Measurements from ENCODE around the gene RGS3.
A peak's percentile ranks its signal among the peaks of the same experiment; 100 is the strongest.

The RGS3 gene

GRCh38 chr9:113530942-113531341 lies 67.4 kb downstream of the RGS3 start:
- no peak overlapping the region for H3K4me2 ChIP-seq (ENCODE audit: low read length, poor library complexity, severe bottlenecking)
- H3K14ac ChIP-seq (ENCODE audit: low read length in 2 of 2) = no peak overlapping the region
- H3K4me3 ChIP-seq (ENCODE audit: insufficient read depth in 1 of 2, low read depth in 1 of 2, low read length in 2 of 2) = no peak overlapping the region
- H3K4me1 ChIP-seq (ENCODE audit: control insufficient read depth, insufficient read depth, low read depth, low read length) = no peaks in the 10 kb centered on the region
- H2AFZ ChIP-seq (ENCODE audit: low read depth, low read length) = no peak overlapping the region
- WGBS = 100% methylated on average over 1 of the region's 1 CpG
- no peak overlapping the region for H4K91ac ChIP-seq (ENCODE audit: low read length)
- H3K4ac ChIP-seq (ENCODE audit: low read depth in 1 of 2, low read length in 2 of 2) = no peak overlapping the region
- H3K27me3 ChIP-seq (ENCODE audit: control insufficient read depth in 1 of 2, insufficient read depth in 1 of 2, low read length in 2 of 2) = peaks cover 0 to 48% of the 10 kb centered on the region in 2 experiments
- H2BK5ac ChIP-seq (ENCODE audit: low read depth, low read length, poor library complexity, severe bottlenecking) = no peak overlapping the region
- H3K27ac ChIP-seq (ENCODE audit: low read length, poor library complexity, severe bottlenecking) = no peak overlapping the region
- H2BK12ac ChIP-seq (ENCODE audit: low read length in 2 of 2) = no peak overlapping the region
- no peak overlapping the region for H3K9ac ChIP-seq (ENCODE audit: low read length)
- DNase-seq = no peak
- no peak overlapping the region for H2AK5ac ChIP-seq (ENCODE audit: low read length, severe bottlenecking)
- peaks cover 0 to 26% of the 10 kb centered on the region in 2 experiments for H3K36me3 ChIP-seq (ENCODE audit: control insufficient read depth in 1 of 2, insufficient read depth in 2 of 2, low read depth in 1 of 2, low read length in 2 of 2)
- no peaks in the 10 kb centered on the region for H3K9me3 ChIP-seq (ENCODE audit: control insufficient read depth, low read length)
- no peak overlapping the region for H4K8ac ChIP-seq (ENCODE audit: low read length)
- H3K79me1 ChIP-seq (replicated peaks; ENCODE audit: low read length, poor library complexity, severe bottlenecking) = peaks cover 4% of the 10 kb centered on the region
- no peak overlapping the region for H2BK120ac ChIP-seq (ENCODE audit: low read depth, low read length)
- H3K18ac ChIP-seq (ENCODE audit: low read depth in 1 of 2, low read length in 2 of 2) = no peak overlapping the region
- no peak overlapping the region for H2BK15ac ChIP-seq (ENCODE audit: low read depth, poor library complexity, severe bottlenecking)
- no peak overlapping the region for H3K23ac ChIP-seq (ENCODE audit: low read length in 2 of 2)

GRCh38 chr9:113531919-113532808 lies 68.6 kb downstream of the RGS3 start:
- Histone ChIP-seq H3K4me2 (ENCODE audit: low read length, poor library complexity, severe bottlenecking) (no peak overlapping the region), H3K9me3 (ENCODE audit: control insufficient read depth, low read length) (no peaks in the 10 kb centered on the region), H3K79me1 (replicated peaks; ENCODE audit: low read length, poor library complexity, severe bottlenecking) (peaks cover 4% of the 10 kb centered on the region), H3K14ac (ENCODE audit: low read length in 2 of 2) (no peak overlapping the region), H4K91ac (ENCODE audit: low read length) (no peak overlapping the region), H3K4me1 (ENCODE audit: control insufficient read depth, insufficient read depth, low read depth, low read length) (peaks cover 6% of the 10 kb centered on the region), H2AK5ac (ENCODE audit: low read length, severe bottlenecking) (no peak overlapping the region), H2BK15ac (ENCODE audit: low read depth, poor library complexity, severe bottlenecking) (no peak overlapping the region), H3K36me3 (ENCODE audit: control insufficient read depth in 1 of 2, insufficient read depth in 2 of 2, low read depth in 1 of 2, low read length in 2 of 2) (peaks cover 0 to 31% of the 10 kb centered on the region in 2 experiments), H4K8ac (ENCODE audit: low read length) (no peak overlapping the region), H2BK120ac (ENCODE audit: low read depth, low read length) (no peak overlapping the region), H3K27me3 (ENCODE audit: control insufficient read depth in 1 of 2, insufficient read depth in 1 of 2, low read length in 2 of 2) (peaks cover 0 to 46% of the 10 kb centered on the region in 2 experiments), H2BK5ac (ENCODE audit: low read depth, low read length, poor library complexity, severe bottlenecking) (no peak overlapping the region), H2AFZ (ENCODE audit: low read depth, low read length) (no peak overlapping the region), H3K23ac (ENCODE audit: low read length in 2 of 2) (no peak overlapping the region), H2BK12ac (ENCODE audit: low read length in 2 of 2) (no peak overlapping the region), H3K18ac (ENCODE audit: low read depth in 1 of 2, low read length in 2 of 2) (no peak overlapping the region), H3K4me3 (ENCODE audit: insufficient read depth in 1 of 2, low read depth in 1 of 2, low read length in 2 of 2) (no peak overlapping the region), H3K9ac (ENCODE audit: low read length) (no peak overlapping the region), H3K27ac (ENCODE audit: low read length, poor library complexity, severe bottlenecking) (no peak overlapping the region), H3K4ac (ENCODE audit: low read depth in 1 of 2, low read length in 2 of 2) (no peak overlapping the region)
- DNase-seq = no peak
- WGBS = 94% methylated on average over 7 of the region's 7 CpGs

GRCh38 chr9:113532809-113533190 lies 69.3 kb downstream of the RGS3 start:
- Histone ChIP-seq H4K8ac (ENCODE audit: low read length) (no peak overlapping the region), H3K79me1 (replicated peaks; ENCODE audit: low read length, poor library complexity, severe bottlenecking) (peaks cover 4% of the 10 kb centered on the region), H2BK15ac (ENCODE audit: low read depth, poor library complexity, severe bottlenecking) (no peak overlapping the region), H2BK12ac (ENCODE audit: low read length in 2 of 2) (no peak overlapping the region), H3K14ac (ENCODE audit: low read length in 2 of 2) (no peak overlapping the region), H3K27ac (ENCODE audit: low read length, poor library complexity, severe bottlenecking) (no peak overlapping the region), H2BK5ac (ENCODE audit: low read depth, low read length, poor library complexity, severe bottlenecking) (no peak overlapping the region), H4K91ac (ENCODE audit: low read length) (no peak overlapping the region), H3K18ac (ENCODE audit: low read depth in 1 of 2, low read length in 2 of 2) (no peak overlapping the region), H2AK5ac (ENCODE audit: low read length, severe bottlenecking) (no peak overlapping the region), H3K27me3 (ENCODE audit: control insufficient read depth in 1 of 2, insufficient read depth in 1 of 2, low read length in 2 of 2) (peaks cover 0 to 40% of the 10 kb centered on the region in 2 experiments), H2AFZ (ENCODE audit: low read depth, low read length) (no peak overlapping the region), H2BK120ac (ENCODE audit: low read depth, low read length) (no peak overlapping the region), H3K9me3 (ENCODE audit: control insufficient read depth, low read length) (no peaks in the 10 kb centered on the region), H3K4me3 (ENCODE audit: insufficient read depth in 1 of 2, low read depth in 1 of 2, low read length in 2 of 2) (no peak overlapping the region), H3K4ac (ENCODE audit: low read depth in 1 of 2, low read length in 2 of 2) (no peak overlapping the region), H3K23ac (ENCODE audit: low read length in 2 of 2) (no peak overlapping the region), H3K4me1 (ENCODE audit: control insufficient read depth, insufficient read depth, low read depth, low read length) (peaks cover 9% of the 10 kb centered on the region), H3K9ac (ENCODE audit: low read length) (no peak overlapping the region), H3K36me3 (ENCODE audit: control insufficient read depth in 1 of 2, insufficient read depth in 2 of 2, low read depth in 1 of 2, low read length in 2 of 2) (peaks cover 0 to 32% of the 10 kb centered on the region in 2 experiments), H3K4me2 (ENCODE audit: low read length, poor library complexity, severe bottlenecking) (no peak overlapping the region)
- whole genome bisulfite sequencing = 95% methylated on average over 3 of the region's 3 CpGs
- DNase-seq = no peak

GRCh38 chr9:113533335-113534225 lies 70.1 kb downstream of the RGS3 start:
- peaks cover 0 to 32% of the 10 kb centered on the region in 2 experiments for H3K36me3 ChIP-seq (ENCODE audit: control insufficient read depth in 1 of 2, insufficient read depth in 2 of 2, low read depth in 1 of 2, low read length in 2 of 2)

More at GRCh38 chr9:113533335-113534225, 70.1 kb downstream of the RGS3 start:
- DNase-seq = no peak
- Histone ChIP-seq H4K8ac (ENCODE audit: low read length) (no peak overlapping the region), H2BK15ac (ENCODE audit: low read depth, poor library complexity, severe bottlenecking) (no peak overlapping the region), H2BK120ac (ENCODE audit: low read depth, low read length) (no peak overlapping the region), H3K9ac (ENCODE audit: low read length) (no peak overlapping the region), H3K18ac (ENCODE audit: low read depth in 1 of 2, low read length in 2 of 2) (no peak overlapping the region), H3K4ac (ENCODE audit: low read depth in 1 of 2, low read length in 2 of 2) (no peak overlapping the region), H3K27me3 (ENCODE audit: control insufficient read depth in 1 of 2, insufficient read depth in 1 of 2, low read length in 2 of 2) (peaks cover 0 to 32% of the 10 kb centered on the region in 2 experiments), H2AK5ac (ENCODE audit: low read length, severe bottlenecking) (peak overlapping the region; percentile 40), H3K4me1 (ENCODE audit: control insufficient read depth, insufficient read depth, low read depth, low read length) (peaks cover 9% of the 10 kb centered on the region), H3K9me3 (ENCODE audit: control insufficient read depth, low read length) (no peaks in the 10 kb centered on the region), H3K79me1 (replicated peaks; ENCODE audit: low read length, poor library complexity, severe bottlenecking) (peaks cover 2% of the 10 kb centered on the region), H3K23ac (ENCODE audit: low read length in 2 of 2) (no peak overlapping the region), H4K91ac (ENCODE audit: low read length) (no peak overlapping the region), H3K27ac (ENCODE audit: low read length, poor library complexity, severe bottlenecking) (no peak overlapping the region), H2BK12ac (ENCODE audit: low read length in 2 of 2) (peak overlapping the region in 1 of 2 experiments; percentile 33), H3K4me3 (ENCODE audit: insufficient read depth in 1 of 2, low read depth in 1 of 2, low read length in 2 of 2) (no peak overlapping the region), H2BK5ac (ENCODE audit: low read depth, low read length, poor library complexity, severe bottlenecking) (no peak overlapping the region), H2AFZ (ENCODE audit: low read depth, low read length) (no peak overlapping the region), H3K14ac (ENCODE audit: low read length in 2 of 2) (no peak overlapping the region), H3K4me2 (ENCODE audit: low read length, poor library complexity, severe bottlenecking) (no peak overlapping the region)
- 89% methylated on average over 8 of the region's 8 CpGs for WGBS

Measured in mesenchymal stem cell (in vitro differentiated cells and primary cell).